Caco-2 (cell line): Measurements from ENCODE around the gene ZDHHC22. TPM values are rescaled to one million over a fixed set of nuclear protein-coding genes. Genes with fewer than 3 reads are reported as not detected.
A peak's percentile ranks its signal among the peaks of the same experiment; 100 is the strongest.

Experiments used
- BruUV-seq: library from RNA; stranded (reverse); fragments of 400-500 nt; replicated peaks from 2 replicates; lab custom pipeline; 2021; lab: Mats Ljungman, UMichigan
- CTCF ChIA-PET: fragments of 300-600 bp; sonication (Branson Sonifier 250); formaldehyde crosslinking; loops from one replicate; lab custom pipeline; 2022; ENCODE audit warnings: antibody characterized with exemption; lab: Charles Lee
- POLR2A ChIA-PET: fragments of 300-600 bp; sonication (Branson Sonifier 250); formaldehyde crosslinking; loops from one replicate; lab custom pipeline; 2022; ENCODE audit warnings: antibody characterized with exemption; lab: Charles Lee
- DNase-seq, 2 experiments: peaks; one replicate each; pipeline versions ENCODE4 v3.0.0 to v3.0.0-alpha.2; 2020 to 2022
- H3K27me3 ChIP-seq: replicated peaks from 2 replicates; pipeline ENCODE4 v1.6.0; 2011; ENCODE audit warnings: low read length; ENCODE audit not compliant: control insufficient read depth, insufficient read depth
- H3K36me3 ChIP-seq: 2 replicates; pipeline ENCODE4 v1.5.1; 2011; ENCODE audit warnings: low read length; ENCODE audit not compliant: control insufficient read depth, insufficient read depth
- H3K4me1 ChIP-seq: fragments of 250-450 bp; sonication (Bioruptor Pico); 2 replicates; pipeline ENCODE4 v1.5.1; 2020; ENCODE audit warnings: mild to moderate bottlenecking
- H3K4me3 ChIP-seq: 2 replicates; pipeline ENCODE4 v1.5.1; 2011; ENCODE audit warnings: low read depth, mild to moderate bottlenecking, control low read depth, low read length
- H3K9me3 ChIP-seq: fragments of 250-450 bp; sonication (Bioruptor Pico); 2 replicates; pipeline ENCODE4 v1.5.1; 2020; ENCODE audit warnings: mild to moderate bottlenecking, moderate library complexity
- H3K27ac Mint-ChIP-seq: one replicate; pipeline ENCODE4 v1.8.0; 2022; ENCODE audit warnings: mixed read lengths; ENCODE audit not compliant: unreplicated experiment
- H3K27me3 Mint-ChIP-seq: one replicate; pipeline ENCODE4 v1.8.0; 2022; ENCODE audit warnings: mixed read lengths; ENCODE audit not compliant: insufficient read depth, unreplicated experiment
- H3K36me3 Mint-ChIP-seq: one replicate; pipeline ENCODE4 v1.8.0; 2022; ENCODE audit warnings: mild to moderate bottlenecking, mixed read lengths; ENCODE audit not compliant: insufficient read depth, unreplicated experiment
- H3K4me1 Mint-ChIP-seq: one replicate; pipeline ENCODE4 v1.8.0; 2022; ENCODE audit warnings: low read depth, mixed read lengths; ENCODE audit not compliant: unreplicated experiment
- H3K4me3 Mint-ChIP-seq: one replicate; pipeline ENCODE4 v1.8.0; 2022; ENCODE audit warnings: mild to moderate bottlenecking, moderate library complexity, mixed read lengths; ENCODE audit not compliant: unreplicated experiment
- H3K9me3 Mint-ChIP-seq: one replicate; pipeline ENCODE4 v1.8.0; 2022; ENCODE audit warnings: mixed read lengths; ENCODE audit not compliant: unreplicated experiment
- intact Hi-C: fragments of 100-400 bp; cut with micrococcal nuclease; formaldehyde crosslinking; loops from one replicate; pipeline ENCODE4 v1.10.0; 2022; ENCODE audit not compliant: unreplicated experiment
- total RNA-seq: library from RNA; stranded (reverse); gene quantifications from 2 replicates; pipeline ENCODE4 v1.2.3, GENCODE V29; 2022
- TF ChIP-seq, protein P1 (sequence below), 2 experiments: fragments of 200-600 bp in 1 of 2; IDR thresholded peaks; 1 replicate in 1 of 2; 2 replicates in 1 of 2; pipeline versions ENCODE4 v1.5.1 to v1.8.0; 2011 to 2022; ENCODE audit warnings: antibody characterized with exemption in 1 of 2, control low read depth in 1 of 2, inconsistent platforms in 1 of 2, low read depth in 1 of 2, low read length in 1 of 2, mild to moderate bottlenecking in 1 of 2, moderate library complexity in 1 of 2; ENCODE audit not compliant: insufficient read depth in 1 of 2, severe bottlenecking in 1 of 2, unreplicated experiment in 1 of 2

Gene ZDHHC22
- total RNA-seq, 1 experiment from 2014 or later: not detected

DNA sequence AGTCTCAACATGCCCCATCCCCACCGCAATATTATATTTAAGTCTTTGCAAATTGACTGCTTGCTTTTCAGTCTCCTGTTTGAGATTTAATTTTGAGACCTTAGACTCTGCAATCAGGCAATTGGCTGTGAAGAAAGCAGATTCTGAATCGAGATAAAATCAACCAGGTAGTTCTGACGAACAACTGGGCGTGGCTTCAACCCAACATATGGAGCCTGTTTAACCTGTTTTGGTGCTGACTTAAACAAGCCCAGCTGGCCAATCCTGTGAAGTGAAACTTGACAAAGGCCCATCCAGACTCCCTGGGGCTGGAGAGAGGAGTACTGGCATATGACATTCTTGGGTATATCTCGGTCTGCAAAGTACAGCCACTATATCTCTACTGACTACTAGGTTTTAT is 53.4 kb downstream of the ZDHHC22 start:
- no peaks in the 10 kb centered on the region for H3K27me3 ChIP-seq
- CTCF ChIA-PET: no interaction called here
- H3K4me3 ChIP-seq: no peak overlapping the region
- intact Hi-C loops: loop anchor here (1.0 kb wide), 1 partner anchor 9 kb away; no protein-coding TSS in a partner anchor
- POLR2A ChIA-PET: no interaction called here
- peaks cover 15% of the 10 kb centered on the region; the same call in 1 of the 2 replicates for H3K9me3 ChIP-seq
- Mint-ChIP-seq H3K27me3 (no peaks in the 10 kb centered on the region), H3K36me3 (peaks cover 18% of the 10 kb centered on the region), H3K4me1 (peaks cover 24% of the 10 kb centered on the region), H3K4me3 (peak overlapping the region; percentile 35), H3K9me3 (peaks cover 22% of the 10 kb centered on the region), H3K27ac (peak overlapping the region; percentile 84)
- peak; percentile 80 to 89 for DNase-seq
- no peaks in the 10 kb centered on the region for H3K36me3 ChIP-seq
- TF ChIP-seq, protein P1, sequence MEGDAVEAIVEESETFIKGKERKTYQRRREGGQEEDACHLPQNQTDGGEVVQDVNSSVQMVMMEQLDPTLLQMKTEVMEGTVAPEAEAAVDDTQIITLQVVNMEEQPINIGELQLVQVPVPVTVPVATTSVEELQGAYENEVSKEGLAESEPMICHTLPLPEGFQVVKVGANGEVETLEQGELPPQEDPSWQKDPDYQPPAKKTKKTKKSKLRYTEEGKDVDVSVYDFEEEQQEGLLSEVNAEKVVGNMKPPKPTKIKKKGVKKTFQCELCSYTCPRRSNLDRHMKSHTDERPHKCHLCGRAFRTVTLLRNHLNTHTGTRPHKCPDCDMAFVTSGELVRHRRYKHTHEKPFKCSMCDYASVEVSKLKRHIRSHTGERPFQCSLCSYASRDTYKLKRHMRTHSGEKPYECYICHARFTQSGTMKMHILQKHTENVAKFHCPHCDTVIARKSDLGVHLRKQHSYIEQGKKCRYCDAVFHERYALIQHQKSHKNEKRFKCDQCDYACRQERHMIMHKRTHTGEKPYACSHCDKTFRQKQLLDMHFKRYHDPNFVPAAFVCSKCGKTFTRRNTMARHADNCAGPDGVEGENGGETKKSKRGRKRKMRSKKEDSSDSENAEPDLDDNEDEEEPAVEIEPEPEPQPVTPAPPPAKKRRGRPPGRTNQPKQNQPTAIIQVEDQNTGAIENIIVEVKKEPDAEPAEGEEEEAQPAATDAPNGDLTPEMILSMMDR (IDR thresholded peaks at IDR 0.05; ENCODE audit: insufficient read depth in 1 of 2, low read depth in 1 of 2, low read length in 1 of 2, severe bottlenecking in 1 of 2, unreplicated experiment in 1 of 2): no peak
- peaks cover 31% of the 10 kb centered on the region for H3K4me1 ChIP-seq
- no TSS peak for BruUV-seq

DNA sequence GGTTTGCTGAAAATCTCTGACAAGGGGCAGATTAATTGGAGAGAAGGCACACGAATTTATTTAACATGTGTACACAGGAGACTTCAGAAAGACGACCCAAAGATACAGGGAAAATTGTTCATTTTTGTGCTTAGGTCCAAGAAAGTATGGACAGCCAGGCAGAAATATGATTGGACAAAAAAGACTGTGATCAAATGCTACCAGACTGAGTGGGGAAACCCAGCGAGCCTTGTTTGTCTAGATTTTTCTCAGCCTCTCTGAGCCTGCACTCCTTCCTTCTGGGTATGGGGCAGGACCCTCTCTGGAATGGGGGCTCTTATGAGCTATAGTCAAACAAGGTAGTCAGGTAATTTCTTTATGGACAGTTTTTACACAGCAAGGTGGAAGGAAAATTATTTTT is 54.0 kb downstream of the ZDHHC22 start:
- TSS peak; percentile 55 for BruUV-seq
- H3K9me3 Mint-ChIP-seq: peaks cover 22% of the 10 kb centered on the region
- intact Hi-C loops: loop anchor here (1.0 kb wide), 1 partner anchor 10 kb away; no protein-coding TSS in a partner anchor
- H3K36me3 ChIP-seq: no peaks in the 10 kb centered on the region
- no peaks in the 10 kb centered on the region for H3K27me3 ChIP-seq
- ChIA-PET POLR2A (no interaction called here), CTCF (no interaction called here)
- peaks cover 24% of the 10 kb centered on the region for H3K4me1 Mint-ChIP-seq
- peak overlapping the region; percentile 84 for H3K27ac Mint-ChIP-seq
- H3K4me3 ChIP-seq: no peak overlapping the region
- no peaks in the 10 kb centered on the region for H3K27me3 Mint-ChIP-seq
- TF ChIP-seq, protein P1 (IDR thresholded peaks at IDR 0.05; ENCODE audit: insufficient read depth in 1 of 2, low read depth in 1 of 2, low read length in 1 of 2, severe bottlenecking in 1 of 2, unreplicated experiment in 1 of 2): no peak
- H3K9me3 ChIP-seq: peaks cover 15% of the 10 kb centered on the region; the same call in 1 of the 2 replicates
- H3K4me3 Mint-ChIP-seq: peak overlapping the region; percentile 33
- peaks cover 18% of the 10 kb centered on the region for H3K36me3 Mint-ChIP-seq
- peaks cover 31% of the 10 kb centered on the region for H3K4me1 ChIP-seq
- no peak for DNase-seq

DNA sequence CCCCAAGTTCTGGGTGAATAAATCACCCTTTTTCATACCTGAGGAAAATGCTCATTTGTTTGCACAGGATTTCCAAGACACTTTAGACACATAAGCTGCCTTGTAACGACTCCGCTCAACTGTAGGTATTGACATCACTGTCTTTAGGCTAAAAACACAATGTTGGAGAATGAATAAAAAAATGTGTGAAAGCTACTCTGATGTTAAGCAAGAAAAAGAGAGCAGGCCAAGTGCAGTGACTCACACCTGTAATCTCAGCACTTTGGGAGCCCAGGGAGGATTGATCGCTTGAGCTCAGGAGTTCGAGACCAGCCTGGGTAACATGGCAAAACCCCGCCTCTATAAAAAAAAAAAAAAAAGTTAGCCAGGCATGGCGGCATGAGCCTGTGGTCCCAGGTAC is 54.6 kb downstream of the ZDHHC22 start:
- Mint-ChIP-seq H3K36me3 (peaks cover 18% of the 10 kb centered on the region), H3K27me3 (no peaks in the 10 kb centered on the region), H3K9me3 (peaks cover 22% of the 10 kb centered on the region), H3K4me1 (peaks cover 24% of the 10 kb centered on the region), H3K4me3 (no peak overlapping the region), H3K27ac (peak overlapping the region; percentile 75)
- peaks cover 15% of the 10 kb centered on the region; the same call in 1 of the 2 replicates for H3K9me3 ChIP-seq
- TF ChIP-seq, protein P1 (IDR thresholded peaks at IDR 0.05; ENCODE audit: insufficient read depth in 1 of 2, low read depth in 1 of 2, low read length in 1 of 2, severe bottlenecking in 1 of 2, unreplicated experiment in 1 of 2): no peak
- H3K4me3 ChIP-seq: no peak overlapping the region
- H3K36me3 ChIP-seq: no peaks in the 10 kb centered on the region
- BruUV-seq: no TSS peak
- H3K4me1 ChIP-seq: peaks cover 31% of the 10 kb centered on the region
- no peaks in the 10 kb centered on the region for H3K27me3 ChIP-seq
- no peak for DNase-seq
- ChIA-PET CTCF (interaction anchor here (1.7 to 3.8 kb wide), 3 partner anchors 10 to 214 kb away, joined by 7 to 23 read pairs (median 8); no protein-coding TSS in a partner anchor), POLR2A (no interaction called here)
- intact Hi-C loops: loop anchor here (1.0 kb wide), 1 partner anchor 7 kb away; no protein-coding TSS in a partner anchor
